GM21737 (cell line): ENCODE results near the gene CFAP221.
A peak's percentile ranks its signal among the peaks of the same experiment; 100 is the strongest.

Source experiments
- ATAC-seq: cut with Tn5 transposase; IDR thresholded peaks from one replicate; pipeline ENCODE4 v1.9.1; 2021; ENCODE audit warnings: mild to moderate bottlenecking, moderate library complexity; ENCODE audit not compliant: unreplicated experiment

CFAP221 gene

DNA sequence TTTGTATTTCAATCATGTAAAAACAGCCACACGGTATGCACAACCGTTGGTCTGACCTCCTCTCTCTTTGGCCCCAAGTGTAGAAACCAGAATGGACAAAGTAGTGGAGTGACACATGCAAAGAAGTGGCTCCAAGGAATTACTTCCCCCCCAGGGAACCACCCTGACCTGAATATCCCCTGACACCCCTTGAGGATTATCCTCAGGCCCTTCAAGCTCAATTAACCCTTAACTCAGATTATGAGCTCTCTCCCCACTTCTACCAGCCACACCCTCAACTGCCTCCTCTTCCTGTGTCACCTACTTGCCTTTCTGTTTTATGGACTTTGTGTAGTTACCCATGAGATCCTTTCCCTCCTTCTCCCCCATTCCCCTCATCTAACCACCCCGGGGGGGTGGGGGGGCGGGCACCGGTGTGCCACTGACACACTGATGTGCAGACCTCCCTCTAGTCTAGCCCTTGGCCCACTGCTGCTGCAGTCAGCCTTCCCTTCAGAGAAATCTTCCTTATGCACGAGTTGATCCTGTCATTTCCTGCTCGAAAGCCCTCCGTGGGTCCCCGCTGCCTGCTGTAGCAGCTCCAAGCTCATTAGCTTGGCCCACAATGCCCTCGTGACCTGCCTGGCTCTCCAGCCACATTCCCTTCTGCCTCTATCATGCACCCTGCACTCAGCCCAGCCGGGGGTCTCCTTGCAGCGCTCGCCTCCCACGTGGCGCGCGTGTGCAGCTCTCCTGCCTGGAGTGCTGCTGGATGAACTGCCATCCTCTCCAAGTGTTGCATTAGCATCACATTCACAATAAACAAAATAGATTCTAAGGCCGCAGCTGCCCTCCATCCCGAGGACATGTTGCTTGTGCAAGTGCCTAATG is 94.7 kb downstream of the CFAP221 start:
- ATAC-seq, result no peak

DNA sequence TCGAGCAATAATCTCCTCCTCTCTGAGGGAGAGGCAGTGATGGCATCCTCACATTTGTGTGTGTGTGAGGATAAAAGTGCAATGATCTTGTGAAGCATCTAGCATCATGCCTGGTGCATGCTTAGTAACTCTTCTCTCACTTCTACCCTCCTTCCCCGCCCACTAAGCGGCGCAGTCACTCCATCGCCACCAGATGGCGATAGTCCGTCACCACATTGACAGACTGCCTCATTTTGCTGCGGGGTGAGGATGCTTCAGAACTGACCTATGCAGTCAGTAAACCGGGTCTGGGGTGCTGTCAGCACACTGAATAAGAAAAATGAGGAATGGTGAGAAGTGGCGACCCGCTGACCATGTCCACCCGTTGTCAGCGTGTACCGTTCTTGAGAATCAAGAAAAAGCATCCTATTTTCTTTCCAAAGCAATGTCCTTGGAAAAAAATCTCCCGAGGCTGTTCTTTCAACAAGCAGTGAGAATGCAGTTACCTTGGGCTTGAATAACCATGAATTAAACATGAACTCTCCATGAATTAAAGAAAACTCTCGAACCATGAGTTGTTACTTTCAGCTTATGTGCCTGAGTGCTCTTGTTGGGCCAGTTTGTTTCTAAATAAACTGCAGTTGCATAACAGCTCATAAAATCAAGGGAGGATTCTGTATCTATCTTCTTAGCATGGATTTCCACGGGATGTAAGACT is 97.5 kb downstream of the CFAP221 start:
- ATAC-seq, result peak; percentile 87

DNA sequence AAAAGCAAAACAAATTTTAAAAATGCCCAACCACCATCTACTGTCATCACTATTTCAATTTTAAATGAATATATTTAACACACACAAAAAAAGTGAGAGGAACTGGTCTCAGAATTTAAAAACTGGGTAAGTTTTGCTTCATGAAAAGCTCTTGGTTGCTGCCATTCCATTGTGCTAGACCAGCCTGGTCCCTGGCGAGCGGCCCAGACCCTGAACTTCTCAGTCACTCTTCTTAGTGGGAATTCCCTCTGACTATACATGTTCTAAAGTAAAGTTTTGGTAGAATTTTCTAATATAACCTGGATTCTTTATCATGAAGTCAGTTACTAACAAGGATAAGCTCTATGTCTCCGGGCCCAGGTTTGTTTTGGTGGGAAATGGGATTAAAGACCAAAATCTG is 99.9 kb downstream of the CFAP221 start:
- ATAC-seq, result no peak

DNA sequence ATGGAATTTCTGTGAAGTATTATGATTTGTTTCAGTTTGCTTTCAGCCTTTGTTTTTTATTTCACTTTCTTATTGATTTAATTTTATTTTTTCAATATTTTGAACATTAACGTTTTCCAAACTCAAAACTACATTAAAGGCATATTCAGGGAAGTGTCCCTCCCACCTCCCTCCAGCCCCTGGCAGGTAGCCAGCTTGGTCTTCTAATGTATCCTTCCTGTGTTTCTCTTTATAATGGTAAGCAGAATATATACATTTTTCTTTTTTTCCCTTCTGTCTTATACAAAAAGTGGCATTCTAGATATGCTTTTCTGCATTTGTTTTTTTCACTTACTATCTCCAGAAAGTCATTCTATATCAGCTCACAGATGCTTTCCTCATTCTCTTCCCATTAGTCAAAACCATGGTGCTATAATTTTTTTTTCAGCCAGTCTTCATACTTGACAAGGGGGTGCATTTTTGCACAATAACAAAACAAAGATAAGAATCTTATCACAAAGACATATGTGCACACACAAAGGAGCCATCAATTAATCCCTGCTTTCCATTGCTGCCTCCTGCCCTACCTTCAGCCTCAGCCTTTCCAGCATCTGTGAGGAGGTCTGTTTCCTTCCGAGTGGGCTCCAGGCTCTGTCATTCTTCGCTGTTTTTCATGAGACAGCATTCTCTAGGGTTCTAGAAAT is 101.1 kb downstream of the CFAP221 start:
- ATAC-seq, result no peak

DNA sequence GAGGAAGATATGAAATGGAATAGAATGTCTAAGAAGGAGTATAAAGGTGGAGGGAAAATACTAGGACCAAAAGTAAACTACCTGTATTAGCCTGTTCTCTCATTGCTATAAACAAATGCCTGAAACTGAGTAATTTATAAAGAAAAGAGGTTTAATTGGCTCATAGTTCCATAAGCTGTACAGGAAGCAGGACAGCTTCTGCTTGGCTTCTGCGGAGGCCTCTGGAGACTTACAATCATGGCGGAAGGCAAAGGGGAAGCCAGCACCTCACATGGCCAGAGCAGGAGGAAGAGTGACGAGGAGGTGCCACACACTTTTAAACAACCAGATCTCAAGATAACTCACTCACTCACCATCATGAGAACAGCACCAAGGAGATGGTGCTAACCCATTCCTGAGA is 101.9 kb downstream of the CFAP221 start:
- ATAC-seq, result no peak

DNA sequence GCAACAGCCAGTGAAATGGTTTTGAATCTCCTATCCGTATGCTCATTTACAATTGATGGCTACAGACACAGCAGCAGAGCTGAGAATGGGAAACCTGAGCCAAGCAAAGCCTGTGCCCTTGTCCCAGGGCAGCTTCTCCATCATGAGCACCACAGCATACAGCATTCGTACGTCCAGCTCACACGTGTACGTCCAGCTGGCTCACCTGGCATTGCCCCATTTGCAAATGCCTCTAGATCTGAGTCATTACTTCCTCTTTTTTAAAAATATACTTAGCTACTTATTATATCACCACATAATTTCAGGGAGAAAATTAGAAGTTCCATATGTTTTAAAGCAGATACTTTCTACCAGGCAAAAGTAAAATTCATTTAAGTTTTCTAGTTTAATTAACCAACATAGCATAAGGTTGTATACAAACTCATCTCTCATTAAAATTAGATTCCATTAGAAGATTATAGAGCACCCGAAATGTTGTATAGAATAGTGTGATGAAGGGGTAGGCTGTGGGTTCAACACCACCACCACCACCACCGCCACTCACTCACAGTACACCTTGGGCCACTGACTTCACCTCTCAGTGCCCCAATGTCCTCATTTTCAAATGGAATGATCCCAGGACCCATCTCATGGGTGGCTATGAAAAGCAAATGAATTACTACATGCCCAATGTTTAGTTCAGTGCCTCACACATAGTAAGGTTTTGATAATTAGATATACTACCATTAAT is 103.4 kb downstream of the CFAP221 start:
- peak; percentile 92 for ATAC-seq

DNA sequence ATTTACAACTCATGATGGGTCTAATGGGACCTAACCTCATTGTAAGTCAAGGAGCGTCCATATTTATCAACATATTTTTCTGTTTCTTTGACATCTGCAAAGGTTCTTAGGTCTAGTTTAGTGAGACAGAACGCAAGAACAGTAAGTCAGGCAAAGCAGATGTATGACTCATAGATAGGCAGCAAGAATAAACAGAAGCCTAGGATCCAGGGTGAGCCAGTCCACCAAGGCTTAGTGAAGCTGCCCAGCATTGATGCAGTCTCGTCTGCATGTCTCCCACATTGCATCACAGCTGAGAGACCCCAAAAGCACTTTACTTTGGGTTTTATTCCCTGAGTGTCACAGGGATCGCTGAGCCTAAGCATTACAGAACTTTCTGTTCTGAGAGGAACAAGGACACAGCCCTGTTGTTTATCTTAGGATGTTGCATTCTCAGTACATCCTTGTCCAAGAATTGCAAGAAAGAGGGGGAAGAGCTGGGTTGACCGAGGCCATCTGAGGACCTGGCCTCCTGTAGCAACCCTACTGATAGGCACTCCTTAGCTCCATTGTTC is 105.2 kb downstream of the CFAP221 start:
- ATAC-seq, result no peak

DNA sequence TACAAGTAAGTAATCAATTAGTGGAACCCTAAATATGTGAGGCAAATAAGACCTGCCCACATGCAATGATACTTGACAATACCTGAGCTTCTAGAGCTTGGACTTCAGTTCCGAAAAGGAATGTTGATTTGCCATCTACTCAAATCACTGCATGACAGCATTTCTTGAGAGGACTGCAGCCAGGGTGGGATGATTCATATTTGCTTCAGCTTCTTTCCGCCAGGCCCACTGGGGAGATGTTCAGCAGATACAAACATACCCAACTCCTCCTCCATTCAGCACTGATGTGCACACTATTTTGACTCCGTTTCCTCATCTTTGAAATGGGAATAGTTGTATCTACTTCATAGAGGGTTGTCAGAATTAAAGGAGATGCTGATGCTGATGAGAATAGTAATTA is 106.0 kb downstream of the CFAP221 start:
- no peak for ATAC-seq

DNA sequence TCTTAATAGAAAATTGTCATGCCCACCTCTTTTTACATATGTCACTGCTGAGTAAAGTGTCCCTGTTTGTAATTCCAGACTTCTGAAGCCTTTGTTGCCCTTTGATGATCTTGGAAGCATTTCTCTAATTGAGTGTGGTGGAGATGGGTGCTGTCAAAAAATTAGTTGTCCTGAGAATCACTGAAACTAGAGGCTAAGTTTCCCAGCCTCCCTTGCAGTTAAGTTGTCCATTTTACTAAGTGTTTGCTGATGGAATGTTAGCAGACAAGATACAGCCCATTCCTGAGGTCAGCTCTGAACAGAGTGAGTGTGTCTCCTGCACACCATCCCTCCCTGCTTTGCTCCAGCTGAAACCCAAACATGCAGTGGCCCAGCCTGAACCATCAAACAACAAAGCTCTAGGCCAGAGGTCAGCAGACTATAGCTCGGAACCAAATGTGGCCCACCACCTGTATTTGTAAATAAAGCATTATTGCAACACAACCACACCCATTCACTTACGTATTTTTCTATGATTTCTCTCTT is 106.7 kb downstream of the CFAP221 start:
- no peak for ATAC-seq

DNA sequence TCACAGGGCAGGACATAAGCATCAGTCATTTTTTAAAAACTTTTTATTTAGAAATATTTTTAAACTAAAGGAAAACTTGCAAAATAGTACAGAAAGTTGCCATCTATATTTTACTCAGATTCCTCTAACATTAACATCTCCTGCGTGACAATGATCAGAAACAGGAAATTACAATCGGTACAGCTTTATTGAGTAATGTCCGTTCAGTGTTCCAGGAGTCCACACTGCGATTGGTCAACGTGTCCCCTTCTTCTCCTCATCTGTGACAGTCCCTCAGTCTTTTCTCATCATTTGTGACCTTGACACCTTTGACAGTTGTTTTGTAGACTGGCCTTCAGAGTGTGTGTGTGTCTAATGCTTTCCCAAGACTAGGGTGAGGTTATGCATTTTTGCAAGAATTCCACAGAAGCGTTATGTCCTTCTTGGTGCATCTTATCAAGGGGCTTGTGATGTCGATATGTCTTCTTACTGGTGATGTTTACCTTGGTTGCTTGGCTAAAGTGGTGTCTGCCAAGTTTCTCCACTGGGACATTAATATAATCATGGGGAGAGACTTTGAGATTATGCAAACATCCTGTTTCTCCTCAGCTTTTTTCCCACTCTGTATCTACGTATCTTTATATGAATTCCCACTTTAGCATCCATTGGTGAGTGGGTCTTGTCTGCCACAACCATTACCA is 113.4 kb downstream of the CFAP221 start:
- no peak for ATAC-seq

DNA sequence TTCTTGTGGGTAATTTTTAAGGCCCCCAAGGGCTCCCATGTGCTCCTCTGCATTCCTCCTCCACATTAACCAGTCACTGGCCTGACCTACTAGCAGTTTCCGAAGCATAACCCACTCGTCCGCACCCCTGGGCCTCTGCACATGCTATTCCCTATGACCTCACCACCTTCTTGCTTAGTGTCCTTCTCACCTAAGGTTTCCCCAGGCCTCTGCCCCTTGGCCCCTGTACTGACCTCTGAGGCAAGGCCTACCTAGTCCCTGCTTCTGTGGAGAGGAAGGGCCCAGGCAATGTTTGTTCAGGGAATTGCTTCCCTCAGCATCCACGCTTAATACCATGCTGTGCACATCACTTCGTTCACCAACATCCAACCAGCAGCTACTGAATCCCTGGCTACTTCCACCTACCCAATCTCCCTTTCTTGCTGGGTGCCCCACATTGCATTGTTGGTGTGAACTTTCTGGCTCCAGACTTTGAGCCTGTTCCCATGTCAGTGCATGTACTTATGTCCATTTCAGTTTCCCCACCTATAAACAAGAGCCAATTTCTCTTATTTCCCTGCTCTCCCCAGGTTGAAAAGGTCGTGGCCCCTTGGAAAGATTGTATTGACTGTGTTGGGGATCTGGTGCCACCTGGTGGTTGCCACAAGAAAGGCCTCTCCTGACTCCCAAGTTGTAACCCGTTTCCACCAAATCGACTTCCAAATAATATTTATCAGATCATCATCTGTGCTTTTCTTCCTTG is 115.5 kb downstream of the CFAP221 start:
- no peak for ATAC-seq

DNA sequence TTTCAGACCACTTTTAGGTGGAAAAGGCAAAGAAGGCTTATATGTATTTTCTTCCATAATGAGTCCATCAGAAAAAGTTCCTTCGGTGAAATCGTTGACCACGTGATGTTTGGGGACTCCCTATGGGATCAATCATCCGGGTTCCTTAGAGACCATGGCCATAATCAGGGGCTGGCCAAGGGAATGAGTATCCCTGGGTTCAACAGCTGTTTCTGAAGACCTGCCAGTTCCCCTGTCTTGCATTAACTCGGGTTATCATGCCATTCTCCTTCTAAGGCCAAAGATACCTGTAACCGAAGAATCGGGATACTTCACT is 116.1 kb downstream of the CFAP221 start:
- ATAC-seq, result no peak

DNA sequence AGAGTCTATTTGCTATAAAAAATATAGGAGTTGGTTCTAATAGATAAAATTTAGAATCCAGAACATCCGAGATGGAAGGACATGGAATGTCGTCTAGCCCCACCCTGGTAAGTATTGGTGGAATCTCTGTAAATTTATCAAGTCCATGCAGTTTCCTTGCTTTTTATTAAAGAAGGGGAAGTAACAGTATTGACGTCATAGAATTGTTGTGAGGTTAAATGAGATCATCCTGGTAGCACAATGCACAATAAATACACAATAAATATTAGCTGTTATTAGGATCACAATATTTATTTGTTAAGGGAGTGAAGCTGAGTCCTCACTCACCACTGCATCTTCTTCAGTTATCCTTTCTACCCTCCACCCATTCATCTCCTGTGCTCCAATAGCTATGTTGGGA is 118.0 kb downstream of the CFAP221 start:
- no peak for ATAC-seq

DNA sequence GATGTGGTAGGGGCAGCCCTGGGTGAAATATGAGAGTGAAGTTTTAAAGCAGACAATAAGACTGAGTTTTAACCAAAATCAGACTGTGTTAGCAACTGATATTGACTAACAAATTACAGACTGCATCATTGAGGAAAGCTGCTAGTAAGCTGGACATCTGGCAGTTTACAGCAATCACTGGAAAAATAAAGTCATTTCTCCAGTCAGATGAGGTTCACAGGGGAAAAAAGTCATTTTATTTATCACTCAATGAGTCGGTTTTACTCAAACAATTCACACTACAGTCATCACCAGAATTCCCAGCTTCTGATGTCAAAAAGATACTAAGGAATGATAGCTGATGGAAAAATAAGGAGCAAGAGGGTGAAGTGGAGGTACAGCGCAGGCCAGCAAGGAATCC is 124.3 kb downstream of the CFAP221 start:
- no peak for ATAC-seq

DNA sequence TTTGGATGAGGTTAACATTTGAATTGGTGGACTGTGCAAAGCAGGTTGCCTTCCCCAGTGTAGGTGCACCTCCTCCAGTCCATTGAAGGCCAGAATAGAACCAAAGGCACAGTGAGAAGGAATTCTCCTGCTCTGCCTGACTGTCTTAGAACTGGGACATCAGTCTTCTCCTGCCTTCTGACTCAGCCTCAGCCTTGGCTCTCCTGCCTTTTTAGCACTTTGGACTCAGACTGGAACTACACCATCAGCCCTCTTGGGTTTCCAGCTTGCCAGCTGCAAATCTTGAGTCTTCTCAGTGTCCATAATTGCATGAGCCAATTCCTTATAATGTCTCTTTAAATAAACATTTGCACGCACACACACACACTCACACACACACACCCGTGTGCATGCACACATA is 126.8 kb downstream of the CFAP221 start:
- no peak for ATAC-seq

DNA sequence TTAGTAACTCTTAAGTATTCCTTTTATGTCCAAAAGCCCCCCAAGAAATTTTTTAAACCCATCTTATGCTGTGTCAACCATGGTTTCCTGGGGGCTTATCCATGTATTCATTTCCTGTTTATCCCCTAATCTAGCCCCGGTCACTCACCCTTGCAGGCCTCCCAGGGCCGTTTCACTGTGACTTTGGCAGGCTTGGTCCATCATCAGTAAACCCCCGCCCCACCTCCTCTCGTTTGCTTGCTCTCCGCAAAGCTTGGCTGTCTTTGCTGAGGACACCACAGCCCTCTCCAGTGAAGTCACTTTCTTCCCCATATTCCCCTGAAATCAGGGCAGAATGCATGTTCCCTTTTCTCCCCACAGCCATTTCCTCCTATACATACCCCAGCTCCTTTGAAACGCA is 127.5 kb downstream of the CFAP221 start:
- ATAC-seq, result no peak

DNA sequence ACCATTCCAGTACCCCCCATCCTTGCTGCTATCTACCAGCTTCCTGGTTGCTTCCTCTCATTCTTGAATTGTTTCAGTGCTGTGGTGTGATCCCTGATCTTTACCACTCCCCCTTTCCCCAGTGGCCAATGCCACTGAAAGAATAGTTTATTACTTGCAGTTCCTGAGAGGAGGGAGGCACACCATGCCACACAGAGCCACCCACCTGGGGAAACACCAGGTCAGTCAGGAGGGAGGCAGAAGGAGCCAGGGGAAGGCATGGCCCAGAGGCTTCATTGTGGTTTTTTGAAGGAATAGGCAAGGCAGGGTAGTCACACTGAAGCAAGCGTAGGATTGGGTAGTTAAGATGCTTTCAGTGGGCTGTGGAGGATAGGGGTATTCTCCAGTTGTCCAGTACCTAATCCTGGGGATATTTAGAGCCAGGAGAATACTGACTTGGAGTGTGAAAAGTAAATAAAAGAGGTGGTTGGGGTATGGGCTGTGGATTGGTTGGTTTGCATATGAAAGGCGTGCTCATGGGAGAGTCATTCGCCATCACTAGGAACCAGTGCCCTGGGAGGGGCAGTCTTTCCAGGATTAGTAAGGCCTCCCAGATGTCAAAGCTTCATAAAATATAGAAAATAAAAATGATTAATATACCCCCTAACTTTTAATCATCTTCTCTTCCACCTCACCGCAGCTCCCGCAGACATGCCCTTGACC is 128.1 kb downstream of the CFAP221 start:
- ATAC-seq, result no peak

DNA sequence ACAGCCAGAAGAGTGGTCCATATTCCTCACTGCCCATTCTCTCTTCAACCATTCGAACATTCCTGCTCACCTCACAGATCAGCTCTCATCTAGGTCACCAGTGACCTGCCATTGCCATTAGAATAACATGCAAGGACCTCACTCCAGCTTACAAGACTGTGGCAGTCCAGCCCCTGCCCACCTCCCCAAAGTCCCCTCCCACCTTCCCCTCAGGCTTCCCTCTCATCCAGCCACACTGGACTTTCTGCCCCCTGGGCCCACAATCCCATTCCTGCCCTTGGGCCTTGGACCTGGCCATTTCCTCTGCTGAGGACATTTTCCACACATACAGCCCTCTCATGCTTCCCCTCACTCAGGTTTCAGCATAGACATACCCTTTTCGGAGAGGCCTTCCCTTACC is 129.5 kb downstream of the CFAP221 start:
- no peak for ATAC-seq
